Omental fat pad (tissue), 4 donors: Measurements from ENCODE around the gene TSC22D4. TPM values are rescaled to one million over a fixed set of nuclear protein-coding genes. Genes with fewer than 3 reads are reported as not detected.

Source experiments
- ATAC-seq: fragments of 150-250 bp; one replicate; pipeline ENCODE4 v1.9.1; 2016; ENCODE audit warnings: mild to moderate bottlenecking, moderate library complexity; ENCODE audit not compliant: low FRiP score
- DNase-seq: peaks from one replicate; pipeline ENCODE4 v3.0.0-alpha.2; 2019; ENCODE audit warnings: low spot score
- CTCF ChIP-seq, 3 donors: fragments of 450-650 bp; IDR thresholded peaks; one replicate each; pipeline ENCODE4 v1.5.1; 2016 to 2017; ENCODE audit warnings: antibody characterized with exemption in 3 of 3, mild to moderate bottlenecking in 3 of 3, moderate library complexity in 2 of 3
- total RNA-seq, 4 donors: library from RNA; depleted of rRNA; stranded (reverse); fragments of >200 nt; gene quantifications; one replicate each; pipeline ENCODE4 v1.1.0, GENCODE V29; 2016

TSC22D4 gene
- total RNA-seq, 4 donors from 2014 or later = 15.6 to 36.4 (median 21.4) TPM

GRCh38 chr7:100438172-100438571 is 40.8 kb downstream of the TSC22D4 start:
- TF ChIP-seq CTCF (IDR thresholded peaks at IDR 0.05) = no peak
- ATAC-seq (no peak), DNase-seq (no peak)

GRCh38 chr7:100437150-100438100 is 41.6 kb downstream of the TSC22D4 start:
- no peak for ATAC-seq
- no peak for DNase-seq
- TF ChIP-seq CTCF (IDR thresholded peaks at IDR 0.05) = no peak

- peak; percentile 54 for ATAC-seq
- no peak for DNase-seq
- TF ChIP-seq CTCF (IDR thresholded peaks at IDR 0.05) = no peak
These were observed 43.4 kb downstream of the TSC22D4 start for GRCh38 chr7:100435401-100436304.

GRCh38 chr7:100434297-100435144 is 44.5 kb downstream of the TSC22D4 start:
- TF ChIP-seq CTCF (IDR thresholded peaks at IDR 0.05) = no peak
- DNase-seq (no peak), ATAC-seq (no peak)

GRCh38 chr7:100433592-100434296 is 45.3 kb downstream of the TSC22D4 start:
- ATAC-seq = no peak
- DNase-seq = no peak
- TF ChIP-seq CTCF (IDR thresholded peaks at IDR 0.05) = no peak

- ATAC-seq = no peak
- DNase-seq = no peak
- TF ChIP-seq CTCF (IDR thresholded peaks at IDR 0.05) = no peak
These were observed 45.8 kb downstream of the TSC22D4 start for GRCh38 chr7:100433276-100433591.
